GM08714 (cell line): ENCODE data around the gene IL21R.

Source experiments
- H3K4me3 ChIP-seq: fragments of 200-500 bp; sonication (Bioruptor generic); 2 replicates; pipeline ENCODE4 v1.5.1; 2014; ENCODE audit warnings: mild to moderate bottlenecking, low read length, inconsistent platforms
- ZNF274 ChIP-seq: IDR thresholded peaks from 2 replicates; pipeline ENCODE4 v1.6.1; 2012; ENCODE audit warnings: mild to moderate bottlenecking, low read depth, low read length

IL21R gene

DNA sequence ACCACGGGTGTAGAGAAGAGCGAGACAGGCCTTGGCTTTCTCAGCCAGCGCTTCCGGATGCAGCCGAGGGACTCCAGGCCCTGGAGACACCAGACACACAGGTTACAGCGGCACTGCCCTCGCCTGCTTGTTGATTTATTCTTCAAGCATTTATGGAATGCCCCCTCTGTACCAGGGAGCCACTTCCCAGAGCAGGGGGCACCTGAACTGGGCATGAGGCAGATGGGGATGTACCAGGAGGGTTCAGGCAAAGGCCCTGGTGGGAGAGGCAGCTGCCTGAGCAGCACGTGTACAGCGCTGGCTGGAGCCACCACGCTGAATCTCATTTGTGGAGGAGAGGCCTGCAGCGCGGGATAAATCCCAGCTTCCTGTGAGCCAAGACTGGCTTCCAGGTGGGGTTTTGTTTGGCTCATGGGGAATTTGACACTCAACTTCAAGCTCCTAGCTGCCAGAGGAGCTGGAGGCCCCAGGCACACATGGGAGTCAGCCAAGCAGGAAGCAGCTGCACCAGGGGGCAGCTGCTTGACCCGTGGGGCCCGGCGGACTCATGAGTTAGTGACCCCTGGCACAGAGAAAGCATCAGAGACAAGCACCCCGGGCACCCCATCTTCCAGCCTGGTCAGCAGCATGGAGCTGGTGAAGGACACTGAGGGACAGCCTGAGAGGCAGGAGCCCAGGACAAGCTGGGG lies 59.7 kb downstream of the IL21R start:
- H3K4me3 ChIP-seq: no peak overlapping the region
- no peak for TF ChIP-seq ZNF274

DNA sequence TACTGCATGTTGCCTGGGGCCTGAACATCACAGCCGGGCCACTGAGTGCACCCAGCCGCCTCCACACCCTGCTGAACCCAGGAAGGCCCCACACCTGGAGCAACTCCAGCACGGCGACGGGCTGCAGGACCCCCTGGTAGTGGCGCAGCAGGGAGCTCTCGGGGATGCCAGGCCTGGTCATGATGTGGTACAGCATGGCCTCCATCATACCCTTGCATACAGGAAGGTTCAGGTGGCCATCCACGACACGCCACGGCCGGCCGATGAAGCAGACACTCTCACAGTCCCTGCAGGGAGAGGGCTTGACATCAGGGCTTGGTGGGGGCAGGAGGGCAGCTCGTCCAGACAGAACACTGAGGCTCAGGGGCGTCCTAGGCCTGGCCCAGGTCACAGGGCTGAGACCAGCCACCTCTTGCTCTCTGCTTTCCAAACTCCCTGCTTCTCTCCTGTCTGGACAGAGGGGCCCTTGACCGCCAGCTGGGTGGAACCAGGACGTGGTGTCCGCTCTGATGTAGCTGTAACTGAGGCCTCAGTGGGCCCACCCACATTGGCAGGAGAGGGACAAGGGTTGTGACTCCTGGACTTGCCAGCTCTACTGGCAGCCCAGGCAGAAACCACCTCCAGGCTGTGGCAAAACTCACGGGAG lies 60.3 kb downstream of the IL21R start:
- no peak overlapping the region for H3K4me3 ChIP-seq
- no peak for TF ChIP-seq ZNF274

DNA sequence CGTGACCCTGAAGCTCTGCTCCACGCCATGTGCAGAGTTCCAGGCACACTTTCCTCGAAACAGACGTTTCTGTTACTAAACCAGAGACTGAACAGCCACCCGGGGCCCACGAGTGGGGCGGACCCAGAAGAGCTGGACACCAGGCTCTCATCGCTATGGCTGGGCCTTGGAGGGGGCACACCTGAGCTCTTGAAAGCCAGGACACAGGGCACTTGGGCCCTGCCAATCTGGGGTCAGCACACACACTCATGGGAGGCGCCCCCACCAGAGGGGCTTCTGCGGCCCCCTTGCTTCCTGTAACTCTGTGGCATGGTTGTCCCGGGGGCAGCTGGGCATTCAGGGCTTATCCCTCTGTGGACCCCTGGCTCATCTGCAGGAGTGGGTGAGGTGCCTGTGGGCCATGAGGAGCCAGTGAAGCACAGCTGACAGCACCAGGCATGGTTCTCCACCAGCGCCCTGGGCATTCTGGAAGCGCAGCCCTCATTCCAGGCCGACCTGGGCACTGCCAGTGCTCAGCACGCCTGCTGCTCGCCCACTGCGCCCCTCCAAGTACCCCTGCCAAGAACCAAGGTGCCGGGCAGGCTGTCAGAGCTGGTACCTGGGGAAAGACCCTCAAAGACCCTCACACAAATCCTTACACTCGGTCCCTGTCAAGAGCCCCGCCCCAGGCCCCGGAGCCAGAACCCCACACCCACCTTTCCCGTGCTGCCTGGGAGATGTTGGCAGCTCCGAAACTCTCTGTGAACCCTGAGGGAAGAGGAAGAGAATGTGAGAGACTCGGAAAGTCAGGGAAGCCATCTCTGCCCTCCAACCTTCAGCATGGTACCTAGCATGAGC lies 61.1 kb downstream of the IL21R start:
- no peak overlapping the region for H3K4me3 ChIP-seq
- TF ChIP-seq ZNF274: no peak

DNA sequence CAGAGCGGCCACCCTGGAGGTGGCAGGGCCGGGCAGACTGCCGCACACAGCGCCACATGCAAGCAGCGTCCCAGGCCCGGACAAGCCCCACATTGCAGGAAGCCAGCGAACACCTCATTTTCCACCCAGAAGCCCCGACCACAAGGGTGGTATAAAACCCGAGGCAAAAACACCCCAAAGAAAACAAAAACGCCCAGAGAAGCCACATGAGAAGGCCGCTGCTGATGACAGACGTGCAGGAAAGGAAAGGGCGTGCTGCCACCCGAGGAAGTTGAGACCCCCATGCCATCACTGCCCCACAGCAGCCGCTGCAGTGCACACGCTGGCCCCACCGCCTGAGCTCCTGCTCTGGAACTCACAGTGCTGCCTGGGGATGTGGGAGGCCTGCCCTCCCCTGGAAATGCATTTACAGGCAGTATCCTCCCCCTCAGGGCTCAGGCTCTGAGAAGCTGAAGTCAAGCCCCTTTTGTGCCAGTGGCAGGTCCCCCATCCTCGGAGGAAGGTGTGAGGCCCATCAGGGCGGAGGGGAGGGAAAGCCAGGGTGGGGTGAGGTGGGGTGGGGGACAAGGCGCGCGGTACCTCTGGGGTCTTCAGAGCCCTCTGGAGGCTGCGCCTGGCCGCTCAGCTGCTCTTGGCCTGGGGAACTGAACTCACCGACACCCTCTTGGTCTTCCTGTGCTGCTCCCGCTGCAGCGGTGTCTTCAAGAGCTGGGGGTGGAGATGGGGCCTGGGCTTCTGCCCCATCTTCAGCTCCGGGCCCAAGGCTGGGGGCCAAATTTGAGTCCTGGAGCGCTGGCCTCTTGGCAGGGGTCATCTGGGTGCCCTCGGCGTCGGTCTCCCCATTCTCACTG lies 62.0 kb downstream of the IL21R start:
- TF ChIP-seq ZNF274: no peak
- no peak overlapping the region for H3K4me3 ChIP-seq

DNA sequence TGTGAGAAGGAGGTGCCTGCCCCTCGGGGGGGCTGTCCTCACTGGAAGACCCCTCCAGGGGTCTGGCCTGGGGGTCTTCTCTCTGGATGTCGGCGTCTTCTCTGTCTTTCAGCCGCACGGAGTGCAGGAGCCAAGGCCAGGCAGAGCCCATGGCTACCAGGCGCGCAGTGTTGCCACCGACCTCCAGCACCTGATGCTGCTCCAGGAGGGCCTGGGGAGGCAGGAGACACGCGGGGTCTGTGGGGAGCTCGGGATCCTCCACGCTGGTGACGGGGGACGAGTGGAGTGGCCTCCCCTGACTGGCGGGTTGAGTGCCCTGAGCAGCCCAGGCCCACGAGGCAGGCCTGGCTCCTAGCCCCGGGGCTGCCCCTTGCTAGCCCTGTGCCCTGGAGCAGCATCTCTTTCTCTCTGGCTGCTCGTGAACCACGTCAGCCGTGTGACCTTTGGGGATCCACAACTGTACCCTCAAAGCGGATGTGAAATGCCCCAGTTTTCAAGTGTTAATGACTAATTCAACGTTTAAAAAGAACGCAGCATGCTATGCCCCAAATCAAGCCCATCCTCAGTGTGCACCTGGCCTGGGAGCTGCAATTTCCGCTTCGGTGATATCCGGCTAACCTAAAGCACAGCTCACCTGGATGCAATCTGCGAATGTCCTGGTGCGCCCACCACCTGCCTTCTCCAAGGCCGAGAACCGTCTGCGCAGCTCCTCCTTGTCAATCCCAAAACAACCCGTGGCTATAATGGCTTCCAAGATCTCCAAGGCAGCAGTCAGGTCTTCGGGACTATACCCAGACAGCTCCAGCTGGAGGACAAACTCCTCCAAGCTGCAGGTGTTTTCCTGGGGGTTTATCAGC lies 62.9 kb downstream of the IL21R start:
- no peak for TF ChIP-seq ZNF274
- no peak overlapping the region for H3K4me3 ChIP-seq

DNA sequence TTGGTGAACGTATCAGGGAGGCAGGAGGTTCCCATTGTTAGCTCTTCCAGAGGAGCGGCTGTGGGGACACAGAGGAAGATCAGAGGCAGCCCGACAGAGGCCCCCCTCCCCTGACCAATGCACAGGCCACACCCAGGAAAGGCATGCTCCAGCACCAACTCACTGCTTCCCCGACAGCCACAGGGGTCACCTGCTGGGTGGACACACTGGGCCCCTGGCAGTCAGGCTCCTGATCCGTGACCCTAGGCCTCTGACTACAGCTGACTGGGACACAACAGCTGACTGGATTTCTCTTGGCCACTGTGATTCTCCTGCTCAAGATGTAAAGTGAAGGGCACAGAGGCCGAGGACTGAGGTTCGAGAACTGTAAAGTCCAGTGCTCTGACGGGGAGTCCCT lies 63.5 kb downstream of the IL21R start:
- TF ChIP-seq ZNF274: no peak
- no peak overlapping the region for H3K4me3 ChIP-seq

DNA sequence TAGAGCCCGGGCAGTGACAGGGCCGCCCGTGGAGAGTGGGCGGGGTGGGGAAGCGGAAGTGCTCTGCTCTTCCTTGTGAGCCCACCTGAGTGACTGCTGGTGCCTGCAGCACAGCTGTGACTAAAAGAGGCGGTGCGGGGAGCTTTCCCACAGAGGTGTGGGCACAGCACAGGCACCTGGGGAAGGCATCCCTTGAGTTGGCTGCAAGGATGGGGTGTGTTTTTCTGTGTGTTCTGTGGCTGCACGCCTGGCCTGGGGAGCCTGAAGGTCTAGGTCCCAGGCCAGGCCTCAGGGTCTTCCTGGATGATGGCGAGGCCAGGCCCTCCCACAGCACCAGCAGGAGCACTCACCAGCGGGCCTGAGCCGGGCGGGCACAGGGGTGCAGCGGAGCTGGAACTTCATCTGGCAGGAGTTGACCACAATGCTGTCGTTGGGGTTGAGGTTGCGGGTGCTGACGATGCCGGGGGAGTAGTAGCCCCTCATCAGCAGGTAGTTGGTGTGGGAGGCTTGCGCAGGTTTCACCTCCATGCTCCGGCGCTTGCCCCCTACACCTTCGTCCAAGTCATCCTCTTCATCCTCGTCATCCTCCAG lies 67.1 kb downstream of the IL21R start:
- no peak for TF ChIP-seq ZNF274
- H3K4me3 ChIP-seq: no peak overlapping the region

DNA sequence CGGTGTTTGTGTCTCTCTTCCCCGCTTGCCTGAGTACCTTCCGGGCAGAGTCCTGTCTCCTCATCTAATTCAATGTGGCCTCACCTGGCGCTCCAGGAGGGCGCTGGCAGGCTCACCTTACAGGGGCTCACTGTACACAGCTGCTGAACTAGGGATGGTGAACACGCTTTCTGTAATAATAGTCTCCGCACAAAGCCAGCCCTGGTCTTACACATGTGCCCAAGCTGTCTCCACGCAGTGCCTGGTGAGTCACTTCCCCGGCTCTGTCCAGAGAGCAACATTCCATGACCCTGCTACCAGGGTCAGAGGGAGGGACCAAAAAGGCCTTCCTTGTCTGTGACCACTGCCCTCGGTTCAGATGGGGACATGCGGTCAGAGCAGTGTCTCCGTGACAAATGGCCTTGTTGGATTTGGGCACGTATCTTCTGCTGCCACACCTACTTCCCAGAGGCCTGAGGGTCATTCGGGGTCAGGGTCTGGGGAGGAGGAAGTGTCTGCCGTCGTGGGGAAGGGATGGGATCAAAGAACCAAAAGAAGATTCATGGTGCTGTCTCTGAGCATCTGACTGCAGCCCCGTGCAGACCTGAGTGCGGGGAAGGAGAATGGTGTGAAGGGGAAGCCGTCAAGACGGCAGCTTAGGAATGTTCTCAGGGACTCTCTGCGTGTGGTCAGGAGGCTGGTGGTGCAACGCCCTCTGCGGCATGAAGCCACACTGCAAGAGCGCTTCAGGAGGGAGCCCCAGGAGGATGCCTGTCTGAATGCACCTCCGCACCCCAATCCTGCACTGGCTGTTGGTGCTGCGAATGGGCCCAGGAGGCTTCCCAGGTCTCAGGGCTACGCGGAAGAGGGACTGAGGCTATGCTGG lies 68.8 kb downstream of the IL21R start:
- H3K4me3 ChIP-seq: no peak overlapping the region
- TF ChIP-seq ZNF274: no peak

DNA sequence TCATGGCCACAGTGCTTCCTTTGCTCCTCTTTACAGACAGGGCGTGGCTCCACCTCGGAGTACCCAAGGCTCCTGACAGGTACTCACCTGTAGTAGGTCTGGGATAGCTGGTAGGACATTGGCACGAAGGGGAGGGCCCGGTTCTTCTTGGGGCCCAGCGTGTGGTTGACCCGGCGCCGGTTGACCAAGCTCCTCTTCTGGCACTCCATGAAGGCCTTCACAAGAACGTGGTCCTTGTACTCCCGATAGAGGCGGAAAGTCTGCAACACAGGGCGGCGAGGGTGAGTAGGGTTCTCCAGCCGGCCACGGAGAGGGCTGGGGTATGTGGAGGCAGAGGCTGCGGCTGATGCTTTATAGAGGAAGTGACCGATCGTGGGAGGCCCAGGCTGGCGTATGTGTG lies 69.7 kb downstream of the IL21R start:
- H3K4me3 ChIP-seq: no peak overlapping the region
- TF ChIP-seq ZNF274: no peak

DNA sequence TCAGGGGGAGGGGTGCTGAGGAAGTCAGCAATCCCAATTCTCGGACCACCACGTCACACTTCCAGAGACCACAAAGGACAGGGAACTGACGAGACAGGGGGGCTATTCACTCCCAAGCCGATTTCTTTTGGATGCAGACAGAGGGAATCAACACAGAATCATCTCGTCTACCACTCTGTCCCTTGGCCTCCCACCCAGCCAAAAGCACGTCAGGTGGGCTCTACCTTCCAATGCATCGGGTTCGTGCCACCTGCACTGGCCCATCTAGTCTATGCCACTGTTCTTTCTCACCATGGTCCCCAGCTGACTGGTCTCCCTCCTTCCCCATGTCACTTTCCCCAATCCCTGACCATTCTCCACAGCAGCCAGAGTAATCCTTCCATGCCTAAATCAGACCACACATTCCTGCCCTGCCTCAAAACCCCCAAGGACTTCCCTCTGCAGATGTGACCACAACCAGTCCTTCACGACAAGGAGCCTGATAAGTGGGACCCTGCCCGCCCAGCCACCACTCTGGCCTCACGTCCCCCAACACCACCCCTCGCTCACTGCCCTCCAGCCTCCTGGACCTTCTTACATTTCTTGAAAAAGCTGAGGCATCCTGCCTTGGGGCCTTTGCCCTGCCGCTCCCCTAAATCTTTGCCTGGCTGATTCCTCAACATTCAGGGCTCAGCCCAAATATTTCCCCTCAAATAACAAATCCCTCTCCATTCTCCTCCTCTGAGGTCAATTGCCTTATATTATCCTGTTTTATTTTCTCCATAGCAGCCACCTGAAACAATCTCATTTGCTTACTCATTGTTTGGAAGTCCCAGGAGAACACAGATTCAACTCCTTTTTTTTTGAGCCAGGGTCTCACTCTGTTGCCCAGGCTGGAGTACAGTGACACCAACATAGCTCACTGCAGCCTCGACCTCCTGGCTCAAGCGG lies 70.4 kb downstream of the IL21R start:
- TF ChIP-seq ZNF274: no peak
- no peak overlapping the region for H3K4me3 ChIP-seq
